Measurements from ENCODE around the gene OR2M7.
"Not testable (repeated sequence)": the region's sequence is repeated elsewhere in the genome, so short reads cannot be mapped to it uniquely, and the experiment has no call there.

Gene OR2M7

GRCh38 chr1:248324468-248324867 is at the start of gene OR2M7:
Gene OR2M7 (minus strand): TSS chr1:248324568. CDS start chr1:248324568, 0 bp downstream.
- DNase-seq (ENCODE audit: low read depth) = no peak

GRCh38 chr1:248373761-248374160 is 49.4 kb upstream of the OR2M7 start:
- no peak for DNase-seq (ENCODE audit: low read depth)

GRCh38 chr1:248372394-248372793 is 48.0 kb upstream of the OR2M7 start:
- DNase-seq (ENCODE audit: low read depth) = no peak

GRCh38 chr1:248366609-248367008 is 42.2 kb upstream of the OR2M7 start:
- no peak for DNase-seq (ENCODE audit: low read depth)

- no peak for DNase-seq (ENCODE audit: low read depth)
Measured at GRCh38 chr1:248361121-248361715, 36.9 kb upstream of the OR2M7 start, which contains the start of gene OR2T4. Gene OR2T4 (plus strand): TSS chr1:248361665. CDS start chr1:248361665, 0 bp downstream.

- DNase-seq (ENCODE audit: low read depth) = no peak
Measured at GRCh38 chr1:248359415-248359814, 35.0 kb upstream of the OR2M7 start.

GRCh38 chr1:248348475-248348874 is 24.1 kb upstream of the OR2M7 start, which contains the start of gene OR14C36:
Gene OR14C36 (plus strand): TSS chr1:248348775. CDS start chr1:248348775, 0 bp downstream.
- DNase-seq (ENCODE audit: low read depth) = no peak

GRCh38 chr1:248343451-248343850 is 19.1 kb upstream of the OR2M7 start:
- DNase-seq (ENCODE audit: low read depth) = no peak

GRCh38 chr1:248316796-248317195 is 7.6 kb downstream of the OR2M7 start:
- no peak for DNase-seq (ENCODE audit: low read depth)

GRCh38 chr1:248306740-248307139 is 17.6 kb downstream of the OR2M7 start:
- not testable (repeated sequence) for DNase-seq (ENCODE audit: low read depth)

GRCh38 chr1:248306103-248306502 is 18.3 kb downstream of the OR2M7 start:
- DNase-seq (ENCODE audit: low read depth) = no peak

- DNase-seq (ENCODE audit: low read depth) = not testable (repeated sequence)
Measured at GRCh38 chr1:248305672-248306071, 18.7 kb downstream of the OR2M7 start.

- no peak for DNase-seq (ENCODE audit: low read depth)
Measured at GRCh38 chr1:248303324-248303723, 21.0 kb downstream of the OR2M7 start, which contains the start of gene OR2T12. Gene OR2T12 (minus strand): TSS chr1:248303424. CDS start chr1:248295578, 7,846 bp downstream.

- no peak for DNase-seq (ENCODE audit: low read depth)
Measured at GRCh38 chr1:248288391-248288790, 36.0 kb downstream of the OR2M7 start.

- DNase-seq (ENCODE audit: low read depth) = no peak
Measured at GRCh38 chr1:248277876-248278275, 46.5 kb downstream of the OR2M7 start, which contains the start of gene OR2T33. Gene OR2T33 (minus strand): TSS chr1:248277976. CDS start chr1:248273814, 4,162 bp downstream.
